SIG-M5 (cell line): ENCODE results near the gene PLB1.
"Not testable (repeated sequence)": the region's sequence is repeated elsewhere in the genome, so short reads cannot be mapped to it uniquely, and the experiment has no call there.

Experiments
- DNase-seq: peaks from one replicate; lab custom pipeline; 2025; lab: John Stamatoyannopoulos, UW

Gene PLB1

GRCh38 chr2:28648671-28649395 lies 153.0 kb downstream of the PLB1 start:
- DNase-seq = no peak

DNA sequence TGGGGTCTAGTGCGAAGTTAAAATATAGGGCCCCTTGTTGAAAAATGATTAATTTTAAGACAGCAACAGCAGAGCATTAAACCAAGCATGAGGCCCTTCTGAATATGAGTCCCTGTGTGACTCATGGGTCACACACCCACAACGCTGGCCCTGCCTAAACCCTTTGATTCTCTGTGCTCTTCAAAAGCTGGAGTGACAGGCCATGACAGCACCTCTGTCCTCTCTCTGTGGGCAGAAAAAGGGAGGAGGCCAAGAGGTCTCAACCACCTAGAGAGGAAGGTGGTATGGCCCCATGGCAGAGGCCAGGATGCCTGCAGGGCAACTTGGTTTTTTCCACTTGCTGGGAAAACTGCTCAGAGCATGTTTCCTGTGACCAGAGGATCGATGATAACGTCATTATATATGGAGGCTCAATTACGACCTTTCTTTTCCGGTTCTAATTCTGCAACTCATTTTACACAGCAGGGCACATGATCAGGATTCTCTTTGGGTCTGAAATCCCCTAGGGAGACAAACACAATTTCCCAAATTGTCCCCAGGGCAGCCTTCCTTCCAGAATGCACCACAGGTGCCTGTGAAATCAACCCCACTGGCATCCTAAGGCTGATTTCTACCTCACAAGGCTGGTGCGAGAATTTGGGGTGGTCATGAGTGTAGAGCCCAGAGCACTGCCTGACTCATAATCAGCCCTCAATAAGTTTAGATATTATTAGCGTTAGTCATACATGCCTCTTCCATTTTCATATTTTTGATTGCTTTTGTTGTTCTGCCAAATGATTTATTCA lies 153.8 kb downstream of the PLB1 start:
- no peak for DNase-seq

DNA sequence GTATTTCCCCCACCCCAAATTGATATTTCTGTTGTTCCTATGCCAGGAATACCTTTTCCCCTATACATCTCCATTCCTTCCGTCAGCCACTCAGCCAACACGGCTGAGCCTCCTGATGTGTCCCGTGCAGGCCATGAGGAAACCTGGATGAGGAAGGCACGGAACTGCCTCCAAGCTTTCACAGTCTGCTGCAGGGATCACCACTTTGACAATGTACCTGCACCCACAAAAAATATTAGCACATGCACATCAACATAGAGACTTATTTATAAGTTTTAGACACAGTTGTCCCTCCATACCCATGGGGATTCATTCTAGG lies 154.4 kb downstream of the PLB1 start:
- DNase-seq = no peak

GRCh38 chr2:28652217-28652616 lies 156.4 kb downstream of the PLB1 start:
- no peak for DNase-seq

- DNase-seq = no peak
These were observed 158.2 kb downstream of the PLB1 start for GRCh38 chr2:28653892-28654662.

DNA sequence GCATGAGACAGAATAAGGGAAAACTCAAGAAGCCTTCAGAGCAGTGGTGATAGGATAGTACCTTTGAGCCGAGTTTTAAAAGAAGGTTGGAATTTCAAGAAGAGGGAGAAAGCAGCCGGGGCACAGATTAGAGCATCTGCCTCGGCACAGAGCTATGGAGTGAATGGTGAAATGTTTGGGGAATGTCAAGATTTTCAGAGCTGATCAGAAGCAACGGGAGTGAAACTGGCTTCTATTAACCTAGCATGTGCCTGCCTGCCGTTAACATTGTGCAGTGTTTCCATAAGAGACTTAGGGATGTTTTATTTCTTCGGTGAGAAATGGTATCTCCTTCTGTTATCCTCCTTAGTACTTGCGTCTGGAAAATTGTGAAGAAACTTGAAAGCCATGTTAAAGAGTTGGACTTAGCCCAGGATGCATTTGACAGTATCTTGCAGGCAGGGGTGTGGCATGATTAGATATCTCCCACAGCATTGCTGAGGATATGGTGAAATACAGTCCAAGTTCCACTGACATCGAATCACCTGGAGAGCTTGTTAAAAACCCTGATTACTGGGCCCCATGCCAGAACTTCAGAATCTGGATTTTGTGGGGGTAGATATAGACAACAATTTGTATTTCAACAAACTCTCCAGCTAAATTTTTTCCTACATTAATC lies 158.9 kb downstream of the PLB1 start:
- DNase-seq = no peak

DNA sequence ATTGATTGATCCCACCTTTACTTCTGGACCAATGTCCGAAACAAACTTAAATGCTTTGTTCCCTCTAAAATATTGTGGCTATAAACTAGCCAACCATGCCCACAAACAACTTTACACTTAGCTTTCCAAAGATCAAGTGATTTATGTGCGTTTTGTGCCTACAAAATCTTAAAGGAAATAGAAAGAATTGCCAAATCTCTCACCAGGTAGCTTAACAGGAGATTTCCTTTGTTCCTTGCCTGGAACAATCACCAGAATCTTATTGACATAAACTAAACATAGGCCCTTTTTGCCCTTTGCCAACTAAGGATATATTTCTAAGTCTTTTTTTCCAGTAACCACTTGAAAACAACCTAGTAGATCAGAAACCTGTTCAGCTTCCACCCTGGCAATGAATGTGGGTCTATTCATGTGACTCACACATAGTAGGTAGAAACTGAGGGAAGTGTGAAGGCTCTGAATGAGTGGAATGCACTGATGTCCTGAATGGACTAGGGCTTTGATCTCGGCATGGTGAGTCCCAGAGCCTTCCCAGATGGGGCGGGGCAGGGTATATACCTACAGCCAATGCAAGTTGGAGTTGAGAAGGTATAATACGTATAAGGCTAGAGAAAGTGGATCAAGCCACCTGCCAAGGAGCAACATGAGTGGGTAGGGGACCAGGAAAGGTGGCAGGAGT lies 161.2 kb downstream of the PLB1 start:
- no peak for DNase-seq

- DNase-seq = no peak
These were observed 162.5 kb downstream of the PLB1 start for GRCh38 chr2:28658369-28658768.

DNA sequence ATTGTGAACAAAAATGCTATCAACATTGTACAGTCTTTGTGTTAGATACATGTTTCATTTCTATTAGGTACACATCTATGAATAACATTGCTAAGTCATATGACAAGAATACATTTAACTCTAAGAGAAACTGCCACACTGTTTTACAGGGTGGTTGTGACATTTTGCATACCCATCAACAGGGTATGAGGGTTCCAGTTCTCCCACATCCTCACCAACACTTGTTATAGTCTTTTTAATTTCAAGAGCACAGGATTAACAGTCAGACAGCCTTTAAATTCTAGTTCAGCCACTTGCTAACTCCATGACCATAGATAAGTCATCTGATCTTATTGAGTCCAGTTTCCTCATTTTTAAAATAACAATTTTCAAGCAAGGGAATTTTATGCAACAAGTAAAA lies 163.3 kb downstream of the PLB1 start:
- no peak for DNase-seq

- no peak for DNase-seq
These were observed 165.7 kb downstream of the PLB1 start for GRCh38 chr2:28661589-28662001.

DNA sequence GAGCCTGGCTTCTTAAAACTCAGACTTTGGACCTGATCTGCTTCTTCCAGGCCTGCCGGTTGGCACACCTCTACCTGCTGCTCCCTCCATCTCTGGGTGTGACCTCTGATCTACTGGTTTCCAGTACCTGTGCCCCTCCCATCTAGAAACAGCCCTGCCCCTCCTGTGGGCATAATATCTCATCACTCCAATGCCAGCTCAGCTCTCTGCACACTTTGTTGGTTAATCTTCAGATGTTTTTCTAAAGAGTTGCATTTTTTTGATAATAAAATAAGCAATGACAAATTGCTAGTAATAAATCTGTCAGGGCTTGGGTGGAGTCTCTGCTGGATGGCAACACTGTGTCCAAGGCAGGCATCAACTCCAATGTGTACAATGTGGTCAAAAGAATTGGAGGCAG lies 166.2 kb downstream of the PLB1 start:
- no peak for DNase-seq

GRCh38 chr2:28662468-28663181 lies 166.8 kb downstream of the PLB1 start:
- DNase-seq = no peak

DNA sequence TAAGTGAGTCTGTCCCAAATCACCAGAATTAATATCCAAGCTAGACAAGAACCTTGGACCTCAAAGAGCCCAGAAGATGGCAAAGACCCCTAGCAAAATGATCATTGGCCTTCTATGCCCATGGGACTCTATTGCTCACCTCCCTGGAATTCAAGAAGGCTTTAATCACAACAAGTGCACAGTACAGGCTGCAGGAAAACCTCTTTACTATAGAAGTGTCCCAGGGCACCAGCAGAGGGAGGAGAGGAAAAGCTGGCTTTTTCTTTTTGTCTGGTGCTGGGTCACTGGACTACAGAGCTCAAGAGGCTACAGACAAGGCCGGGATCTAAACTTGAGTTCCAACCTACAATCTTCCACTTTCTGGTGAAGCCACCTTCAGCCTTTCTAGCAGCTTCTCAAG lies 167.5 kb downstream of the PLB1 start:
- no peak for DNase-seq

- DNase-seq = no peak
These were observed 168.4 kb downstream of the PLB1 start for GRCh38 chr2:28664120-28664842.

- DNase-seq = no peak
These were observed 169.3 kb downstream of the PLB1 start for GRCh38 chr2:28665041-28665704.

DNA sequence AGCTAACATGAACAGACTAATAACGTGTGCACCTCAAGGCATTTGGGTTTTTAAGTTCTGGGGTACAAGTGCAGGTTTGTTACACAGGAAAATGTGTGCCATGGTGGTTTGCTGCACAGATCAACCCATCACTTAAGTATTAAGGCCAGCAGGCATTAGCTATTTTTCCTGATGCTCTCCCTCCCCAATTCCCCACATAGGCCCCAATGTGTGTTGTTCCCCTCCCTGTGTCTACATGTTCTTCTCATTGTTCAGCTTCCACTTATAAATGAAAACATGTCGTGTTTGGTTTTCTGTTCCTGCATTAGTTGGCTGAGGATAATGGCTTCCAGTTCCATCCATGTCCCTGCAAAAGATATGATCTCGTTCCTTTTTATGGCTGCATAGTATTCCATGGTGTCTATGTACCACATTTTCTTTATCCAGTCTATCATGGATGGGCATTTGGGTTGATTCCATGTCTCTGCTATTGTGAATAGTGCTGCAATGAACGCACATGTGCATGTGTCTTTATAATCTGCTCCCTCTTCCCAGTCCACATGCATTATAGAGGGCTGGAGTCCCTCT lies 170.0 kb downstream of the PLB1 start:
- not testable (repeated sequence) for DNase-seq

- DNase-seq = no peak
These were observed 170.8 kb downstream of the PLB1 start for GRCh38 chr2:28666496-28667184.

GRCh38 chr2:28667261-28667660 lies 171.4 kb downstream of the PLB1 start:
- DNase-seq = no peak
